ENCODE data around the gene HFE.
"Not testable (repeated sequence)": the region's sequence is repeated elsewhere in the genome, so short reads cannot be mapped to it uniquely, and the experiment has no call there.

Gene HFE

GRCh38 chr6:26087284-26088115 lies at the start of gene HFE:
TSS of gene HFE (plus strand) at chr6:26087429. CDS start at chr6:26087441, 12 bp downstream.
- peak; percentile 26 to 45 for DNase-seq

GRCh38 chr6:26041946-26042345 lies 45.3 kb upstream of the HFE start:
- DNase-seq, result no peak

GRCh38 chr6:26043384-26044139 lies 43.7 kb upstream of the HFE start:
- peak; percentile 65 to 72 for DNase-seq

GRCh38 chr6:26044140-26045064 lies 42.8 kb upstream of the HFE start:
- DNase-seq, result peak; percentile 46 to 47

GRCh38 chr6:26045065-26045927 lies 41.9 kb upstream of the HFE start:
- peak; percentile 66 to 76 for DNase-seq

GRCh38 chr6:26045928-26046368 lies 41.3 kb upstream of the HFE start:
- no peak for DNase-seq

GRCh38 chr6:26047329-26047728 lies 39.9 kb upstream of the HFE start:
- not testable (repeated sequence) for DNase-seq

- DNase-seq, result no peak
Observed at GRCh38 chr6:26048590-26048989, 38.6 kb upstream of the HFE start.

GRCh38 chr6:26051665-26052310 lies 35.4 kb upstream of the HFE start:
- no peak for DNase-seq

- not testable (repeated sequence) for DNase-seq
Observed at GRCh38 chr6:26052762-26053250, 34.4 kb upstream of the HFE start.

- DNase-seq, result no peak
Observed at GRCh38 chr6:26053992-26054780, 33.0 kb upstream of the HFE start.

GRCh38 chr6:26054781-26055718 lies 32.2 kb upstream of the HFE start:
- DNase-seq, result peak; percentile 81 to 88

- DNase-seq, result peak; percentile 88 to 92
Observed at GRCh38 chr6:26055719-26056582, 31.3 kb upstream of the HFE start.

GRCh38 chr6:26056583-26057350 lies 30.5 kb upstream of the HFE start:
- peak; percentile 46 to 53 for DNase-seq

- no peak for DNase-seq
Observed at GRCh38 chr6:26057899-26058298, 29.3 kb upstream of the HFE start.

- not testable (repeated sequence) for DNase-seq
Observed at GRCh38 chr6:26058477-26059033, 28.7 kb upstream of the HFE start.

GRCh38 chr6:26059941-26060340 lies 27.3 kb upstream of the HFE start:
- DNase-seq, result no peak

Measured in activated CD4-positive, alpha-beta T cell treated with anti-CD3 and anti-CD28 coated beads, Interleukin-2, amount 50 U/mL, for 48 hours (primary cell).